GM19025 (cell line): ENCODE results near the gene LMTK3.
"Not testable (repeated sequence)": the region's sequence is repeated elsewhere in the genome, so short reads cannot be mapped to it uniquely, and the experiment has no call there.

ENCODE experiments used
- ATAC-seq: cut with Tn5 transposase; IDR thresholded peaks from one replicate; pipeline ENCODE4 v1.9.1; 2021; ENCODE audit warnings: mild to moderate bottlenecking, low read depth, moderate library complexity; ENCODE audit not compliant: unreplicated experiment

The LMTK3 gene

GRCh38 chr19:48543121-48543710, 31.6 kb upstream of the LMTK3 start:
- ATAC-seq, result no peak

- ATAC-seq, result no peak
Measured at GRCh38 chr19:48541813-48542212, 30.2 kb upstream of the LMTK3 start.

- ATAC-seq, result no peak
Measured at GRCh38 chr19:48540110-48540509, 28.5 kb upstream of the LMTK3 start.

GRCh38 chr19:48539503-48540096, 28.0 kb upstream of the LMTK3 start:
- no peak for ATAC-seq

GRCh38 chr19:48538057-48538456, 26.4 kb upstream of the LMTK3 start:
- ATAC-seq, result not testable (repeated sequence)

- ATAC-seq, result no peak
Measured at GRCh38 chr19:48537541-48537940, 25.9 kb upstream of the LMTK3 start.

GRCh38 chr19:48533770-48534169, 22.1 kb upstream of the LMTK3 start:
- ATAC-seq, result no peak

GRCh38 chr19:48530770-48531169, 19.1 kb upstream of the LMTK3 start:
- no peak for ATAC-seq

GRCh38 chr19:48530066-48530720, 18.6 kb upstream of the LMTK3 start:
- ATAC-seq, result no peak

- ATAC-seq, result no peak
Measured at GRCh38 chr19:48529156-48529555, 17.5 kb upstream of the LMTK3 start.

- ATAC-seq, result no peak
Measured at GRCh38 chr19:48524732-48525131, 13.1 kb upstream of the LMTK3 start.

- ATAC-seq, result no peak
Measured at GRCh38 chr19:48524221-48524620, 12.6 kb upstream of the LMTK3 start.

- ATAC-seq, result no peak
Measured at GRCh38 chr19:48520134-48520533, 8.5 kb upstream of the LMTK3 start.

GRCh38 chr19:48519426-48519825, 7.8 kb upstream of the LMTK3 start:
- ATAC-seq, result not testable (repeated sequence)

GRCh38 chr19:48518207-48518606, 6.6 kb upstream of the LMTK3 start:
- no peak for ATAC-seq

GRCh38 chr19:48516536-48516935, 4.9 kb upstream of the LMTK3 start:
- ATAC-seq, result no peak

GRCh38 chr19:48514123-48514458, 2.5 kb upstream of the LMTK3 start:
- ATAC-seq, result no peak

- no peak for ATAC-seq
Measured at GRCh38 chr19:48513289-48514122, 1.9 kb upstream of the LMTK3 start.

GRCh38 chr19:48512504-48513288, 1.1 kb upstream of the LMTK3 start:
- ATAC-seq, result no peak

- ATAC-seq, result no peak
Measured at GRCh38 chr19:48511321-48511731, 309 bp downstream of the LMTK3 start.
